ENCODE measurements around the gene MRFAP1L1.

GRCh38 chr4:6714954-6715353 lies 5.3 kb upstream of the MRFAP1L1 start:
- TF ChIP-seq NFYB (IDR thresholded peaks at IDR 0.05; ENCODE audit: insufficient read depth, low read depth, low read length): no peak
- no peak for TF ChIP-seq TARDBP (IDR thresholded peaks at IDR 0.05; ENCODE audit: borderline replicate concordance)
- no peak for TF ChIP-seq CTCF (IDR thresholded peaks at IDR 0.05 in 2 of 3, conservative IDR thresholded peaks at IDR 0.05 in 1 of 3; ENCODE audit: control insufficient read depth in 2 of 3, extremely low read depth in 1 of 3, insufficient read depth in 1 of 3, low read depth in 3 of 3, low read length in 3 of 3)
- TF ChIP-seq, protein P1, sequence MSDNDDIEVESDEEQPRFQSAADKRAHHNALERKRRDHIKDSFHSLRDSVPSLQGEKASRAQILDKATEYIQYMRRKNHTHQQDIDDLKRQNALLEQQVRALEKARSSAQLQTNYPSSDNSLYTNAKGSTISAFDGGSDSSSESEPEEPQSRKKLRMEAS (IDR thresholded peaks at IDR 0.05; ENCODE audit: low read depth, low read length): no peak
- TF ChIP-seq, protein P2, sequence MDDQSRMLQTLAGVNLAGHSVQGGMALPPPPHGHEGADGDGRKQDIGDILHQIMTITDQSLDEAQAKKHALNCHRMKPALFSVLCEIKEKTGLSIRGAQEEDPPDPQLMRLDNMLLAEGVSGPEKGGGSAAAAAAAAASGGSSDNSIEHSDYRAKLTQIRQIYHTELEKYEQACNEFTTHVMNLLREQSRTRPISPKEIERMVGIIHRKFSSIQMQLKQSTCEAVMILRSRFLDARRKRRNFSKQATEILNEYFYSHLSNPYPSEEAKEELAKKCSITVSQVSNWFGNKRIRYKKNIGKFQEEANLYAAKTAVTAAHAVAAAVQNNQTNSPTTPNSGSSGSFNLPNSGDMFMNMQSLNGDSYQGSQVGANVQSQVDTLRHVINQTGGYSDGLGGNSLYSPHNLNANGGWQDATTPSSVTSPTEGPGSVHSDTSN (IDR thresholded peaks at IDR 0.05; ENCODE audit: insufficient replicate concordance, low read depth, low read length): no peak
- TF ChIP-seq, protein P3, sequence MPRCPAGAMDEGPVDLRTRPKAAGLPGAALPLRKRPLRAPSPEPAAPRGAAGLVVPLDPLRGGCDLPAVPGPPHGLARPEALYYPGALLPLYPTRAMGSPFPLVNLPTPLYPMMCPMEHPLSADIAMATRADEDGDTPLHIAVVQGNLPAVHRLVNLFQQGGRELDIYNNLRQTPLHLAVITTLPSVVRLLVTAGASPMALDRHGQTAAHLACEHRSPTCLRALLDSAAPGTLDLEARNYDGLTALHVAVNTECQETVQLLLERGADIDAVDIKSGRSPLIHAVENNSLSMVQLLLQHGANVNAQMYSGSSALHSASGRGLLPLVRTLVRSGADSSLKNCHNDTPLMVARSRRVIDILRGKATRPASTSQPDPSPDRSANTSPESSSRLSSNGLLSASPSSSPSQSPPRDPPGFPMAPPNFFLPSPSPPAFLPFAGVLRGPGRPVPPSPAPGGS (IDR thresholded peaks at IDR 0.05; ENCODE audit: borderline replicate concordance, insufficient read depth, low read depth, low read length, poor library complexity, severe bottlenecking): no peak
- TF ChIP-seq BCL11A (IDR thresholded peaks at IDR 0.05; ENCODE audit: low read depth, low read length): no peak
- TF ChIP-seq, protein P4, sequence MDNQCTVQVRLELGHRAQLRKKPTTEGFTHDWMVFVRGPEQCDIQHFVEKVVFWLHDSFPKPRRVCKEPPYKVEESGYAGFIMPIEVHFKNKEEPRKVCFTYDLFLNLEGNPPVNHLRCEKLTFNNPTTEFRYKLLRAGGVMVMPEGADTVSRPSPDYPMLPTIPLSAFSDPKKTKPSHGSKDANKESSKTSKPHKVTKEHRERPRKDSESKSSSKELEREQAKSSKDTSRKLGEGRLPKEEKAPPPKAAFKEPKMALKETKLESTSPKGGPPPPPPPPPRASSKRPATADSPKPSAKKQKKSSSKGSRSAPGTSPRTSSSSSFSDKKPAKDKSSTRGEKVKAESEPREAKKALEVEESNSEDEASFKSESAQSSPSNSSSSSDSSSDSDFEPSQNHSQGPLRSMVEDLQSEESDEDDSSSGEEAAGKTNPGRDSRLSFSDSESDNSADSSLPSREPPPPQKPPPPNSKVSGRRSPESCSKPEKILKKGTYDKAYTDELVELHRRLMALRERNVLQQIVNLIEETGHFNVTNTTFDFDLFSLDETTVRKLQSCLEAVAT (IDR thresholded peaks at IDR 0.05): no peak
- no peak for TF ChIP-seq TAF1 (IDR thresholded peaks at IDR 0.05; ENCODE audit: borderline replicate concordance, low read depth, low read length)
- no peak for TF ChIP-seq NR2C2 (IDR thresholded peaks at IDR 0.05; ENCODE audit: borderline replicate concordance, control insufficient read depth, insufficient read length, low read depth)
- TF ChIP-seq, protein P5, sequence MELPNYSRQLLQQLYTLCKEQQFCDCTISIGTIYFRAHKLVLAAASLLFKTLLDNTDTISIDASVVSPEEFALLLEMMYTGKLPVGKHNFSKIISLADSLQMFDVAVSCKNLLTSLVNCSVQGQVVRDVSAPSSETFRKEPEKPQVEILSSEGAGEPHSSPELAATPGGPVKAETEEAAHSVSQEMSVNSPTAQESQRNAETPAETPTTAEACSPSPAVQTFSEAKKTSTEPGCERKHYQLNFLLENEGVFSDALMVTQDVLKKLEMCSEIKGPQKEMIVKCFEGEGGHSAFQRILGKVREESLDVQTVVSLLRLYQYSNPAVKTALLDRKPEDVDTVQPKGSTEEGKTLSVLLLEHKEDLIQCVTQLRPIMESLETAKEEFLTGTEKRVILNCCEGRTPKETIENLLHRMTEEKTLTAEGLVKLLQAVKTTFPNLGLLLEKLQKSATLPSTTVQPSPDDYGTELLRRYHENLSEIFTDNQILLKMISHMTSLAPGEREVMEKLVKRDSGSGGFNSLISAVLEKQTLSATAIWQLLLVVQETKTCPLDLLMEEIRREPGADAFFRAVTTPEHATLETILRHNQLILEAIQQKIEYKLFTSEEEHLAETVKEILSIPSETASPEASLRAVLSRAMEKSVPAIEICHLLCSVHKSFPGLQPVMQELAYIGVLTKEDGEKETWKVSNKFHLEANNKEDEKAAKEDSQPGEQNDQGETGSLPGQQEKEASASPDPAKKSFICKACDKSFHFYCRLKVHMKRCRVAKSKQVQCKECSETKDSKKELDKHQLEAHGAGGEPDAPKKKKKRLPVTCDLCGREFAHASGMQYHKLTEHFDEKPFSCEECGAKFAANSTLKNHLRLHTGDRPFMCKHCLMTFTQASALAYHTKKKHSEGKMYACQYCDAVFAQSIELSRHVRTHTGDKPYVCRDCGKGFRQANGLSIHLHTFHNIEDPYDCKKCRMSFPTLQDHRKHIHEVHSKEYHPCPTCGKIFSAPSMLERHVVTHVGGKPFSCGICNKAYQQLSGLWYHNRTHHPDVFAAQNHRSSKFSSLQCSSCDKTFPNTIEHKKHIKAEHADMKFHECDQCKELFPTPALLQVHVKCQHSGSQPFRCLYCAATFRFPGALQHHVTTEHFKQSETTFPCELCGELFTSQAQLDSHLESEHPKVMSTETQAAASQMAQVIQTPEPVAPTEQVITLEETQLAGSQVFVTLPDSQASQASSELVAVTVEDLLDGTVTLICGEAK (IDR thresholded peaks at IDR 0.05; ENCODE audit: borderline replicate concordance): no peak
- TF ChIP-seq SMAD1 (IDR thresholded peaks at IDR 0.05; ENCODE audit: low read depth, partially characterized antibody): no peak
- no peak for TF ChIP-seq CBX5 (IDR thresholded peaks at IDR 0.05; ENCODE audit: low read depth)
- TF ChIP-seq RFX5 (IDR thresholded peaks at IDR 0.05; ENCODE audit: low read depth, low read length): no peak

All from GM12878 (cell line).